Measurements from ENCODE around the gene TFCP2. TPM values are rescaled to one million over a fixed set of nuclear protein-coding genes. Genes with fewer than 3 reads are reported as not detected.

TFCP2 gene, protein sequence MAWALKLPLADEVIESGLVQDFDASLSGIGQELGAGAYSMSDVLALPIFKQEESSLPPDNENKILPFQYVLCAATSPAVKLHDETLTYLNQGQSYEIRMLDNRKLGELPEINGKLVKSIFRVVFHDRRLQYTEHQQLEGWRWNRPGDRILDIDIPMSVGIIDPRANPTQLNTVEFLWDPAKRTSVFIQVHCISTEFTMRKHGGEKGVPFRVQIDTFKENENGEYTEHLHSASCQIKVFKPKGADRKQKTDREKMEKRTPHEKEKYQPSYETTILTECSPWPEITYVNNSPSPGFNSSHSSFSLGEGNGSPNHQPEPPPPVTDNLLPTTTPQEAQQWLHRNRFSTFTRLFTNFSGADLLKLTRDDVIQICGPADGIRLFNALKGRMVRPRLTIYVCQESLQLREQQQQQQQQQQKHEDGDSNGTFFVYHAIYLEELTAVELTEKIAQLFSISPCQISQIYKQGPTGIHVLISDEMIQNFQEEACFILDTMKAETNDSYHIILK
- 11.2 and 13.6 TPM in 2 replicates for total RNA-seq

GRCh38 chr12:51172515-51173431, at the start of gene TFCP2:
Gene TFCP2 (minus strand): TSS chr12:51173135. CDS start chr12:51172422, 713 bp downstream.

GRCh38 chr12:51217968-51218606, 45.2 kb upstream of the TFCP2 start, which contains the start of gene POU6F1:
Gene POU6F1 (minus strand): TSS chr12:51218062. CDS start chr12:51206836, 11,226 bp downstream.

GRCh38 chr12:51083126-51083833, 89.7 kb downstream of the TFCP2 start, which contains the start of gene CSRNP2:
Gene CSRNP2 (minus strand): TSS chr12:51083596. CDS start chr12:51076561, 7,035 bp downstream.

DNA sequence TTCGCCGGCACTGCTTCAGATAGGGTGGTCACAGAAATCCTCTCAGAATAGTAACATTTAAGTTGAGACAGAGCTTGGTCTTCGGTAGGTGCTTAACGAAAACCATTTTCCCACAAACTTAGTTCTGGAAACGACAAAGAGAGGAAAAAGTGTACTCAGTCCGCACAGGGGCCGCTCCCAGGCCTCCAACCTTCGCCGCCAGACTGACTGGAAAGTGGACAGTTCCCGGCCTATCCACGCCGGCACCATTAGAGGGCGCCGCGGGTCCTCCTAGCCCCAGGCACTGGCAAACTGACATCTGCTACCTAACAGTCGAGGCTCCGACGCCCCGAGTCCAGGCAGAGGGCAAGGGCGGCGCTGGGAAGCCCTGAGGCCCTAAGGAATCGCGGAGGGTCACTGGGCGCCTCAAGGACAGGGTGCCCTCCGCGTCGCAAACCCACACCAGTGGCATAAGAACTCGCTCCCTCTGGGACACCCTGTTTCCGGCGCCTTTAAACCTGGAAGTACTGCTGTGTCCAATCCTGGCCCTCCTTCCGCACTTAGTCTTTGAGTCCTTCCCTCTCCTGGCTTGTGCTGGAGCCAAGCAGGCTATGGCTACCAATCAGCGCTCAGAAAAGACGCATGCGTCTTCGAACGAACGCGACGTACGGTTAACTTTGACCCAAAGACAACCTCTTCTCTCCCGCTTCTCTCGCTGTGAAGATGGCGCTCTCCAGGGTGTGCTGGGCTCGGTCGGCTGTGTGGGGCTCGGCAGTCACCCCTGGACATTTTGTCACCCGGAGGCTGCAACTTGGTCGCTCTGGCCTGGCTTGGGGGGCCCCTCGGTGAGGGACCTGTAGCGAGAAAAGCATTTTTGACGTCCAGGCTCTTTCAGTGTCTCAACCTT, 125.0 kb downstream of the TFCP2 start, which contains the start of gene LETMD1:
LETMD1 (plus strand) TSS at position 673 of the 886 bp plus-strand sequence; CDS start at position 703, 30 bp downstream.

Other genes starting within 250 kb of the TFCP2 start
- gene HIGD1C, start 220.6 kb downstream of the TFCP2 start, total RNA-seq: not detected in 2 replicates
- 19.8 and 29.0 TPM in 2 replicates for gene SLC11A2, start 146.8 kb downstream of the TFCP2 start, total RNA-seq
- gene LETMD1, start 124.8 kb downstream of the TFCP2 start, total RNA-seq: 21.7 and 25.7 TPM in 2 replicates
- 13.2 and 15.2 TPM in 2 replicates for gene CSRNP2, start 89.5 kb downstream of the TFCP2 start, total RNA-seq
- gene POU6F1, start 44.9 kb upstream of the TFCP2 start, total RNA-seq: 1.7 and 6.1 TPM in 2 replicates
- 141 and 201 TPM in 2 replicates for gene DAZAP2, start 65.7 kb upstream of the TFCP2 start, total RNA-seq
- 59.6 and 63.3 TPM in 2 replicates for gene SMAGP, start 97.3 kb upstream of the TFCP2 start, total RNA-seq
- gene BIN2, start 151.0 kb upstream of the TFCP2 start, total RNA-seq: 0.42 TPM in 1 of 2 replicates, not detected in the other
- not detected in 2 replicates for gene CELA1, start 173.5 kb upstream of the TFCP2 start, total RNA-seq
- gene GALNT6, start 218.3 kb upstream of the TFCP2 start, total RNA-seq: 33.9 and 42.5 TPM in 2 replicates

Measured in airway epithelial cell (primary cell).